Naive B cell (primary cell): ENCODE results near the gene GPR31. TPM values are rescaled to one million over a fixed set of nuclear protein-coding genes. Genes with fewer than 3 reads are reported as not detected.

ENCODE experiments used
- ATAC-seq, 2 donors: fragments of 150-1000 bp; cut with Tn5 transposase; 2 replicates each; pipeline ENCODE4 v1.10.0; 2021; ENCODE audit warnings: low read depth in 2 of 2, mild to moderate bottlenecking in 2 of 2, moderate library complexity in 2 of 2
- DNase-seq: peaks from one replicate; pipeline ENCODE4 v3.0.0; 2022
- H3K27ac Mint-ChIP-seq, 6 donors: one replicate each; pipeline ENCODE4 v1.8.0; 2020 to 2022; ENCODE audit warnings: mild to moderate bottlenecking in 6 of 6, mixed read lengths in 6 of 6, moderate library complexity in 5 of 6, inconsistent platforms in 2 of 6
- H3K27me3 Mint-ChIP-seq, 3 donors: one replicate each; pipeline ENCODE4 v1.8.0; 2021 to 2022; ENCODE audit warnings: mixed read lengths in 3 of 3, mild to moderate bottlenecking in 1 of 3
- H3K36me3 Mint-ChIP-seq, 2 donors: one replicate each; pipeline ENCODE4 v1.8.0; 2020 to 2022; ENCODE audit warnings: mixed read lengths in 2 of 2, inconsistent platforms in 1 of 2, mild to moderate bottlenecking in 1 of 2
- H3K4me1 Mint-ChIP-seq, 3 donors: one replicate each; pipeline ENCODE4 v1.8.0; 2020 to 2022; ENCODE audit warnings: mixed read lengths in 3 of 3, inconsistent platforms in 1 of 3, mild to moderate bottlenecking in 1 of 3, moderate library complexity in 1 of 3
- H3K4me3 Mint-ChIP-seq, 8 donors: one replicate each; pipeline ENCODE4 v1.8.0; 2020 to 2022; ENCODE audit warnings: mild to moderate bottlenecking in 8 of 8, mixed read lengths in 8 of 8, moderate library complexity in 8 of 8, inconsistent platforms in 2 of 8
- H3K9me3 Mint-ChIP-seq, 7 donors: one replicate each; pipeline ENCODE4 v1.8.0; 2020 to 2022; ENCODE audit warnings: mixed read lengths in 7 of 7, mild to moderate bottlenecking in 5 of 7, inconsistent platforms in 2 of 7, moderate library complexity in 1 of 7
- polyA plus RNA-seq, 6 donors: library from polyadenylated mRNA; unstranded; fragments of 300-500 nt; fragmentation: Illumina TruSeq; gene quantifications; one replicate each; pipeline ENCODE4 v1.2.3, GENCODE V29; 2021; ENCODE audit warnings: low read depth in 6 of 6

GPR31 gene
- polyA plus RNA-seq, 6 donors from 2014 or later = not detected

DNA sequence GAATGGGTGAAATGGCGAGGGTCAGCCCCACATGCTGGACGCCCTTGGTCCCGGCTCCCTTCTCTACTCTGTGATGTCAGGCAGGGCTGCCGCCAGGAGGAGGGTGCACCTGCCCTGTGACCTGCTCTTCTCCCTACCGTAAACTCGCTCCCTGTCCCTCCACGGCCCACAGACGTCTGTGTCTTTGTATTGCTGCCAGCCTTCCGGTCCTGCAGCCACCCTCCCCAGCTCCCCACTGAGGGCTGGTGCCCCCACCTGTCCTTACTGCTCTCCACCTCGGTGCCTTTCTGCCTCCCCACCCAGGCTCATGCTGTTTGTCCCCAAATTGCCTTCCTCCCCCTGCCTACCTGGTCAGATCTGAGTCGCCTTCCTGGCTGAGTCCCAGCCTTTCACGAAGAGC, 38.9 kb downstream of the GPR31 start:
- Mint-ChIP-seq H3K9me3 (peaks cover 0 to 4% (median 0%) of the 10 kb centered on the region in 7 donors), H3K27ac (peak overlapping the region; percentile 98 to 100 (median 100)), H3K4me3 (peak overlapping the region; percentile 42 to 99 (median 92)), H3K27me3 (no peaks in the 10 kb centered on the region), H3K4me1 (peaks cover 79 to 88% (median 80%) of the 10 kb centered on the region in 3 donors), H3K36me3 (peaks cover 15 to 26% of the 10 kb centered on the region in 2 donors)
- DNase-seq = peak; percentile 67
- no peak for ATAC-seq

DNA sequence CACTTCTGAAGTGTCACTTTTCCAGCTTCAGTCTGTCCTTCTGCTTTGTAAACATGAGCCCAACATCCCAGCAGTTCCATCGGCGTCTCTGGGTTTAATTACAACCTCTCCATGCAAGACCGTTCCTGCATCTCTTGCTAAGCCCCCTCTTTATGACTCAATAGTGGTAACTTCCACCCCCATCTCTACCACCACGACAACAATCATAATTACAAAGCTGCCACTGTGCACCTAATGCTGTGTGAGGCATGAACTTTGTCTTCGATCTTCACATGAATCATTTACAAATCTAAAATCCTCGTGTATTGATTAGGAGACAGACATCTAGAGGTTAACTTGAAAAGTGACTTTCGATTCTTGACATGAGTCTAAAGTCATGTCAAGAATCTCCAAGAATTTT, 39.8 kb downstream of the GPR31 start:
- H3K36me3 Mint-ChIP-seq = peaks cover 9 to 19% of the 10 kb centered on the region in 2 donors
- H3K9me3 Mint-ChIP-seq = peaks cover 0 to 4% (median 0%) of the 10 kb centered on the region in 7 donors
- peaks cover 81 to 95% (median 88%) of the 10 kb centered on the region in 3 donors for H3K4me1 Mint-ChIP-seq
- H3K27me3 Mint-ChIP-seq = no peaks in the 10 kb centered on the region
- peak overlapping the region; percentile 42 to 99 (median 92) for H3K4me3 Mint-ChIP-seq
- DNase-seq (no peak), ATAC-seq (no peak)
- peak overlapping the region; percentile 98 to 100 (median 100) for H3K27ac Mint-ChIP-seq

DNA sequence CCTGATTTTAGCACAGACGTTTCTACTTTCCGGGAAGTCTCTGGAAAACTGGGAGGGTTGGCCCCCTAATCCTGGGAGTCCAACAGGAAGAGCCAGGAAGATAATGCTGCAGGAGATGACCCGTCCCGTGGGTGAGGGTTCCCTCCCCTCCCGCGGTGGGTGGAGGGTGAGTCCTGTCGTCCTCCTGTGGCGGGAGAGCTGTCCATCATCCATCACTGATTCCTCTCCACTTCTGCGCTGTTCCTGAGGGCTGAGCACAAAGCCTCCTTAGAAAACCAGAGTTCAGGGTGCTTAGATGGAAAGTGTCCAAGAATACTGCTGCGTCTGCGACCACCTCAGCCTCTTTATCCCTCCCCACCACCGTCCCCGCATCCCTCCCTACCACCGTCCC, 40.9 kb downstream of the GPR31 start:
- H3K27ac Mint-ChIP-seq = peak overlapping the region in 4 of 6 donors; percentile 95 to 100 (median 100)
- DNase-seq (no peak), ATAC-seq (no peak)
- peaks cover 83 to 96% (median 89%) of the 10 kb centered on the region in 3 donors for H3K4me1 Mint-ChIP-seq
- peaks cover 0 to 4% (median 0%) of the 10 kb centered on the region in 7 donors for H3K9me3 Mint-ChIP-seq
- peaks cover 5 to 17% of the 10 kb centered on the region in 2 donors for H3K36me3 Mint-ChIP-seq
- H3K4me3 Mint-ChIP-seq = peak overlapping the region in 4 of 8 donors; percentile 44 to 96 (median 70)
- H3K27me3 Mint-ChIP-seq = no peaks in the 10 kb centered on the region

DNA sequence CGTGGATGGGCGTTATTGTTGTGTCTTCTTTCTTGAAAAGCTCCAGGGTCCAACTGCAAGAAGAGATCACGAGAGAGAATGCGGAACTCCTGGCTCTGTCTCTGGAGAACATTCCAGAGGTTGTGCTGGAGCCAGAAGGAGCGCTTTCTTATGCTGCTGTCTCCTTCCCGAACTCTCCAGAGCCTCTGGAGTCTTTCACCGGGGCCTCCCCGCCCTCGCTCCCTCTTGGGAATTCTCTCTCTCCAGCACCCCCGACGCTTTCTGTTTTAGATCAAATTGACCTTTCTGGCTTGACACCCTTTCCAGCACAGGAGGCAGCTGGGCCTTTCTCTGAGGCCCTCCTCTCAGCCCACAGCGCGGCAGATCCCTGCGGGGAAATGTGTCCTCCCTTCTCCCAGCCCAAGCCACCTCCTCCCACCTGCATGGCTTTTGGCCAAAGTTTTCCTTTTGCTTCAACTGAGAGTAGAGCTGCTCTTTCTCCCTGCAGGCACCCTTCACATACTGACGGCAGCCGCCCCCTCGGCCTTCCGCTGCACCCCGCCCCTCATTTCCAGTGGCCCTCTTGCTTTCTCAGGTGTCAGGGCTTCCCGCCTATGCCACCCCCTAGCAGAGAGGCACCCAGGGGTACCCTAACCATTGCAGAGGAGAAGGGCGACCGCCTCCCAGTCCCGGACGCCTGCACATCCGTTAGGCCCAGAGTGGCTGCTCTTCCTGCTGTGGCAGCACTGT, 41.5 kb downstream of the GPR31 start:
- Mint-ChIP-seq H3K27me3 (no peaks in the 10 kb centered on the region), H3K36me3 (peaks cover 5 to 17% of the 10 kb centered on the region in 2 donors), H3K4me3 (peak overlapping the region in 7 of 8 donors; percentile 23 to 96 (median 53)), H3K27ac (peak overlapping the region; percentile 53 to 100 (median 100)), H3K9me3 (peaks cover 0 to 4% (median 0%) of the 10 kb centered on the region in 7 donors), H3K4me1 (peaks cover 82 to 96% (median 89%) of the 10 kb centered on the region in 3 donors)
- DNase-seq (no peak), ATAC-seq (no peak)

DNA sequence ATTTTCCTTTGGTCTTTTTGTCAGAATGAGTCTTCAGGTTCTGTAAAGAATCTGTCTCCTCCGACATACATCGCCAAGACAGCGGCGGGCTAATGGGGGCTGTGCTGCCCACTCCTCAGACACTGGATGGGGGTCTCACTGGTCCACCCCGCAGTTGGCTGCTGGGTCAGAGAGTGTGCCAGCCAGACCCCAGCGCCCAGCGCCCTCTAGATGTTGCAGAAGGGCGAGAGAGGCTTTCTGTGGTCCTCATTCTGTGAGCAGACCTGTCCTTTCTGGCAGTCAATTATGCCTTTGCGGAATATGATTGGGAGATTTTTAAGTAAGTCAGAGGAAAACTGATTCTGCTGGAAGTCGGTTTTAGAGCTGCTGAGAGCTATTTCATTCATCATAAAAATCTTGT, 42.7 kb downstream of the GPR31 start:
- ATAC-seq (no peak), DNase-seq (no peak)
- H3K4me1 Mint-ChIP-seq = peaks cover 82 to 96% (median 84%) of the 10 kb centered on the region in 3 donors
- H3K27ac Mint-ChIP-seq = peak overlapping the region; percentile 99 to 100 (median 100)
- H3K27me3 Mint-ChIP-seq = no peaks in the 10 kb centered on the region
- peaks cover 0 to 4% (median 0%) of the 10 kb centered on the region in 7 donors for H3K9me3 Mint-ChIP-seq
- peaks cover 0 to 17% of the 10 kb centered on the region in 2 donors for H3K36me3 Mint-ChIP-seq
- peak overlapping the region; percentile 57 to 98 (median 93) for H3K4me3 Mint-ChIP-seq

DNA sequence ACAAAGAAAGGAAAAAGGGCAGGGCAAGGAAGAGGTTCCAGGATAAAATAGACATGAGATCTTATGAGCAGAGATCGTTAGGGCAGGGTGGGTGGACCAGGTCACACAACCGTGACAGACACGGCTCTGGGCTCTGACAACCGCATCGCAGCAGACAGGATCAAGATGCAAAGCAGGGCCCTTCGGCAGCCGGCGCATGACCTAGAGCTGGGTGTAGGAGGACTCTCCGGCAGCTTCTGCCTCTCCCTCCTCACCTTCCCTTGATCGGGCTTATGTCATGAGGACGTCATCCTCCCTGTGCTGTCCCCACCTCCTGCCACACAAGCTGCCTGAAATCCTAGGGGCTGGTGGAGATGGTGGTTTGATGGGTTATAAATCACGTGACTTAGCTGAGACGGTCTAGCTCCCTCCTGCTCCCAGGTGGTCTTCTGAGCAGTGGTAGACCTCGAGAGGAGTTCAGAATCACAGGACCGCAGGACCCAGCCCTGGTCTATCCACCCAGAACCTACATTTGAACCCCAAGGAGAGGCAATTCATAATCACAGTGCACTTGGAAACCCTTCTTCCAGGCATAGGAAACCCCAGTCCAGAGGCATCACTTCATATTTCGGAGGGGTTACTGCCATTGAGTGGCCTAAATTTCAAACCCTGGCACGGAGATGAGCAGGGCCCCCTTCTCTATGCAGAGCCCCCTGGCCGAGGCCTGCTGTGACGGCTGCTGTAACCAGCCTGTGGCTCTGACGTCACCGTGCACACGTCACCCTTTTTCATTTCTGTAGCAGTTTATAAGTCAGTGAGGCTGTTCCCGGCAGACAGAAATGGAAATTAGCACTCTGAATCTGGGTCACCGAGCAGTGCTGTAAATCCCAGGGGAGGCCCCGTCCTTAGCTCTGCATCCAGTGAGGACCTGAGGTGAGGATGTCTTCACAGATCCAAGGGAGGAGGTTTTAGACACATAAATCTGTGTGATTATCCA, 43.6 kb downstream of the GPR31 start:
- no peaks in the 10 kb centered on the region for H3K27me3 Mint-ChIP-seq
- peak overlapping the region; percentile 99 to 100 (median 100) for H3K27ac Mint-ChIP-seq
- ATAC-seq (peak; percentile 72 to 76), DNase-seq (peak; percentile 96)
- H3K4me1 Mint-ChIP-seq = peaks cover 84 to 96% (median 85%) of the 10 kb centered on the region in 3 donors
- peaks cover 0 to 17% of the 10 kb centered on the region in 2 donors for H3K36me3 Mint-ChIP-seq
- H3K9me3 Mint-ChIP-seq = peaks cover 0 to 4% (median 0%) of the 10 kb centered on the region in 7 donors
- H3K4me3 Mint-ChIP-seq = peak overlapping the region; percentile 91 to 98 (median 94)

DNA sequence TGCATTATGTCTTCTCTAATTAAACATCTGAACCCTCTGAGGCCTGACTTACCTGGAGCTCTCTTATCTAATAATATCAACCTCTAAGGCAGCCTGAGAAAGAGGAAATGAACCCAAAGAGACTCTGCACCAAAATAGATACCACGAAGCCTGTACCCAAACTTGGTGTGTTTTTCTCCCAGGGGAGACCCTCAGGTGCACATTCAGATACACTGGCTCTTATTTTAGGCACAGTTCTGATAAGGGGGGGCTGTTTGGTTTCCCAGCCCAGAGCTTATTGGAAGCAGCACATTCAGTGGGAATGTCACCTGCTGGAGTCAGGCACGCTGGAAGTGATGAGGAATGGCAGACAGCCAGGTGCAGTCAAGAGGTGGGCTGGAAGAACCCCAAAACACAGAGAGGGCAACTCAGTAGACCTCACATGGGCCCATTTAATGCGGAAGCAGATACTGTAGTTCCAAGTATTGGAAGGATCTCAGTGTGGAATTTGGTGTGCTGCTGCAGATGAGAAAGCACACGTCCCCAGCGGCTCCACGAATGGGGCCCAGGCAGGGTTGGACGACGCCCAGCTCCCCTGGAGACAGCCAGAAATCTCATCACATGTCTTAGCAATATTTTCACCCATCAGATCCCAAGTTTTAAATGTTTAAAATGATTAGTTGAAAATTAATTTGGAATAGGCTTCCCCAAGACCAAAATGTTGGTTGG, 44.6 kb downstream of the GPR31 start:
- Mint-ChIP-seq H3K36me3 (peaks cover 0 to 7% of the 10 kb centered on the region in 2 donors), H3K4me3 (peak overlapping the region; percentile 91 to 98 (median 94)), H3K27ac (peak overlapping the region; percentile 99 to 100 (median 100)), H3K9me3 (peaks cover 0 to 2% (median 0%) of the 10 kb centered on the region in 7 donors), H3K27me3 (no peaks in the 10 kb centered on the region), H3K4me1 (peaks cover 80 to 96% (median 82%) of the 10 kb centered on the region in 3 donors)
- ATAC-seq = peak; percentile 61 to 65
- DNase-seq = peak; percentile 91

DNA sequence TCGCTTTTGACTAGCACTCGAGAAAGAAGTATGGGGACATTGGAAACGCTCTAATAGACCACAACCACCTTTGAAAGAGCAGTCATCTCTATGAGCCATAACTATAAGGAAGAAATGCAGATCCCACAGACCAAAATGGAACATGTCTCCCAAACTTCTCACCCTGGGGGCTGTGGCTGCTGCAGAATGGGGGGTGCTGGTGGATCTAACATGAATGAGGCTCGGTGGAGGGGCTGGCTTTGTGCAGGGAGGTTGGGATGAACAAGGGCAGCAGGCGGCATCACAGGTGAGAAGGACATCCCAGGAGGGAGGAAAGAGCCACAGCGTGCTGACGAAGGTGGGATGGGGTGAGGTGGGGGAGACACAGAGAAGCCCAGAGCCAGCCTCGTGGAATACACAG, 45.4 kb downstream of the GPR31 start:
- H3K4me3 Mint-ChIP-seq = peak overlapping the region; percentile 91 to 98 (median 94)
- peaks cover 80 to 96% (median 80%) of the 10 kb centered on the region in 3 donors for H3K4me1 Mint-ChIP-seq
- peak overlapping the region; percentile 99 to 100 (median 100) for H3K27ac Mint-ChIP-seq

DNA sequence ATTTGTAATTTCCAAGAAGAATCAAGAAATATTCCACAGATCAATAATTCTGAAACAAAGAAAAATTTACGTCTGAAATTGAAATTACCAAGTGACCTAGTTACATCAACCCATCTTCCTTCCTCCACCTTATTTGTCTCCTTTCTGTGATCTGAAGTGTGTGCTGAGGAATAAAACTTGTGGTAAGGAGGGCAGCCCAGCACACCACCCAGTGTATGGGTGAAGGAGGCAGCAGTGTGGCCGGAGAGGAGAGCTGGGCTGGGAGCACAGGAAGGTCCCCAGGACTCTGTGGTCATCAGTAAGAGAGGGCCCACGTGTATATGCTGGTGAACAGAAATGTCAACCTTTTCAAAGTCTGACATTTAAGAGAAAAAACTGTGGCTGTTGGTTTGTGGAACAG, 46.2 kb downstream of the GPR31 start:
- Mint-ChIP-seq H3K4me1 (peaks cover 84 to 97% (median 87%) of the 10 kb centered on the region in 3 donors), H3K27me3 (no peaks in the 10 kb centered on the region), H3K4me3 (peak overlapping the region; percentile 91 to 98 (median 94)), H3K9me3 (peaks cover 0 to 2% (median 0%) of the 10 kb centered on the region in 7 donors), H3K27ac (peak overlapping the region; percentile 99 to 100 (median 100)), H3K36me3 (no peaks in the 10 kb centered on the region)
- ATAC-seq (no peak), DNase-seq (no peak)

More for the DNA sequence above, 45.4 kb downstream of the GPR31 start:
- no peaks in the 10 kb centered on the region for H3K27me3 Mint-ChIP-seq
- H3K9me3 Mint-ChIP-seq = peaks cover 0 to 2% (median 0%) of the 10 kb centered on the region in 7 donors
- no peak for DNase-seq
- no peaks in the 10 kb centered on the region for H3K36me3 Mint-ChIP-seq
- no peak for ATAC-seq

DNA sequence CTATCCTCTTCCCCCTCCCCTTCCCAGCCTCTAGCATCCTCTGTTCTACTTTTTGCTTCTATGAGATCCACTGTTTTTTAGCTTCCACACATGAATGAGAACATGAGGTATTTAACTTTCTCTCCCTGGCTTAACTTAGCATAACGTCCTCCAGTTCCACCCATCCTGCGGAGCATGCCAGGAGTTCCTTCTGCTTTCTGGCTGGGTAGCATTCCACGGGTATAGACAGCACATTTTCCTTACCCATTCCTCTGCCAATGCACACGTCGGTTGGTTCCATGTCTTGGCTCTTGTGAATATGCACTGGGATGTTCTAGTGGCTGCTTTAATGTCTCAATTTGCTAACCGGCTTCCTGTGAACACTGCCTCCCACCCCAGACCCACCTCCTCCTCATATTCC, 48.1 kb downstream of the GPR31 start:
- DNase-seq = no peak
- Mint-ChIP-seq H3K27ac (peak overlapping the region; percentile 99 to 100 (median 100)), H3K4me3 (peak overlapping the region; percentile 9 to 96 (median 89)), H3K4me1 (peaks cover 76 to 93% (median 83%) of the 10 kb centered on the region in 3 donors), H3K9me3 (peaks cover 0 to 2% (median 0%) of the 10 kb centered on the region in 7 donors), H3K36me3 (no peaks in the 10 kb centered on the region), H3K27me3 (no peaks in the 10 kb centered on the region)
- ATAC-seq = no peak

DNA sequence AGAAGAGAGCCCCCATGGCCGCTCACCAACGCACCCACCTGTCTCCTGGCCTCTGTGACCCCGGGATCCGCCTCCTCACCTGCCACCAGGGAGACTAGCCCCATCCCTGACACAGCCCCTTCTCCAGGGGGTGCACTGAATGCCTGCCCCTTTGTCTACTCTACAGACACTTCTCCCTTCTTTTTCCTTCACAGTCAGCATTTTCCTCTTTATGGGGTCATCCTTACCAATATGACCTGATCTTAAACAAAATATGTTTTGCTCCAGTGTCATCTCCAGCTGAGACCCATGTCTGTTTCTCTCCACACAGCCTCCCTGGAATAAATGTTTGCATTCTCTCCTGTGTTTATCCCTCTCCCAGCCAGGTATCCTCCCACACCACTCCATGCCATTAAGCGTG, 49.5 kb downstream of the GPR31 start:
- ATAC-seq = no peak
- Mint-ChIP-seq H3K4me1 (peaks cover 77 to 94% (median 83%) of the 10 kb centered on the region in 3 donors), H3K9me3 (peaks cover 0 to 2% (median 0%) of the 10 kb centered on the region in 7 donors), H3K4me3 (peak overlapping the region in 5 of 8 donors; percentile 6 to 82 (median 38)), H3K27ac (peak overlapping the region; percentile 27 to 97 (median 64)), H3K36me3 (no peaks in the 10 kb centered on the region), H3K27me3 (no peaks in the 10 kb centered on the region)
- DNase-seq = no peak

DNA sequence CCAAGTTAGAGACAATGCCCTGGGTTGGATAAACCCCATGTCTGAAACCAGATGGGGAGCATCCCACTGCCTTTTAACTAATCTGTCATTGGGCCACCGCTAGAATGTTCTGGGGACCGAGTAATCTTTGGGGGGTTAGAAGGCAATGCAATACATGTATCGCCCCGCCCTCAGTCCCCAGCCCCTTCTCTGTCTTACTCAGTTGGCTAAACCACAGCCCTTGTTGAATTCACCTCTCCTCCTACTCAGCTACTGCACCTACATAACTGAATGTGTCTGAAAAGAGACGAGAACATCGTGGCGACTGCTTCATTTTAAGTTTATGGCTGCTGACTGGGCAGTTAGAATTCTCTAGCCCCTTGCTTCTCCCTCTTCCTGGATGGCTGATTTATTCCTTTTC, 50.0 kb downstream of the GPR31 start:
- no peaks in the 10 kb centered on the region for H3K27me3 Mint-ChIP-seq
- H3K4me3 Mint-ChIP-seq = peak overlapping the region in 3 of 8 donors; percentile 6 to 38 (median 20)
- H3K4me1 Mint-ChIP-seq = peaks cover 78 to 94% (median 83%) of the 10 kb centered on the region in 3 donors
- no peak for ATAC-seq
- H3K27ac Mint-ChIP-seq = peak overlapping the region in 3 of 6 donors; percentile 50 to 97 (median 77)
- DNase-seq = no peak
- H3K36me3 Mint-ChIP-seq = no peaks in the 10 kb centered on the region
- H3K9me3 Mint-ChIP-seq = peaks cover 0 to 2% (median 0%) of the 10 kb centered on the region in 7 donors
